Raji (cell line): ENCODE measurements around the gene CCDC137.
A peak's percentile ranks its signal among the peaks of the same experiment; 100 is the strongest.

Experiments
- POLR2A ChIP-seq: IDR thresholded peaks from 2 replicates; pipeline ENCODE4 v1.6.1; 2011; ENCODE audit warnings: low read depth, low read length, control low read depth; ENCODE audit not compliant: insufficient read depth

CCDC137 gene

DNA sequence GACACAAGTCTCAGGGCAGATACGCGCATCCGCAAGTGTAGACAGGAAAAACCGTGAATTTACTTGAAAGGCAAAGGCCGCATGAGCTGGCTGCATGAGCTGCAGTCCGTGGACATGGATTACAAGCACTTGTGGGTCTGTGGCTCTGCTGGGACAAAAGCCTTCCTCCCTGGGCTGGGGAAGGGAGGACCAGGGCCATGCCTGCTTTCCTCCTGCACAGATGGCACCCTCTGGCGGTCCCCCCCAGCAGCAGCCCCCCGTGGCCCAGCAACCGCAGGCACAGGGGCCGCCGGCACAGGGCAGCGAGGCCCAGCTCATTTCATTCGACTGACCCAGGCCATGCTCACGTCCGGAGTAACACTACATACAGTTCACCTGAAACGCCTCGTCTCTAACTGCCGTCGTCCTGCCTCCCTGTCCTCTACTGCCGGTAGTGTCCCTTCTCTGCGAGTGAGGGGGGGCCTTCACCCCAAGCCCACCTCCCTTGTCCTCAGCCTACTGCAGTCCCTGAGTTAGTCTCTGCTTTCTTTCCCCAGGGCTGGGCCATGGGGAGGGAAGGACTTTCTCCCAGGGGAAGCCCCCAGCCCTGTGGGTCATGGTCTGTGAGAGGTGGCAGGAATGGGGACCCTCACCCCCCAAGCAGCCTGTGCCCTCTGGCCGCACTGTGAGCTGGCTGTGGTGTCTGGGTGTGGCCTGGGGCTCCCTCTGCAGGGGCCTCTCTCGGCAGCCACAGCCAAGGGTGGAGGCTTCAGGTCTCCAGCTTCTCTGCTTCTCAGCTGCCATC lies 34.9 kb downstream of the CCDC137 start:
- TF ChIP-seq POLR2A, result peak; percentile 21; the same call in 1 of the 2 replicates

DNA sequence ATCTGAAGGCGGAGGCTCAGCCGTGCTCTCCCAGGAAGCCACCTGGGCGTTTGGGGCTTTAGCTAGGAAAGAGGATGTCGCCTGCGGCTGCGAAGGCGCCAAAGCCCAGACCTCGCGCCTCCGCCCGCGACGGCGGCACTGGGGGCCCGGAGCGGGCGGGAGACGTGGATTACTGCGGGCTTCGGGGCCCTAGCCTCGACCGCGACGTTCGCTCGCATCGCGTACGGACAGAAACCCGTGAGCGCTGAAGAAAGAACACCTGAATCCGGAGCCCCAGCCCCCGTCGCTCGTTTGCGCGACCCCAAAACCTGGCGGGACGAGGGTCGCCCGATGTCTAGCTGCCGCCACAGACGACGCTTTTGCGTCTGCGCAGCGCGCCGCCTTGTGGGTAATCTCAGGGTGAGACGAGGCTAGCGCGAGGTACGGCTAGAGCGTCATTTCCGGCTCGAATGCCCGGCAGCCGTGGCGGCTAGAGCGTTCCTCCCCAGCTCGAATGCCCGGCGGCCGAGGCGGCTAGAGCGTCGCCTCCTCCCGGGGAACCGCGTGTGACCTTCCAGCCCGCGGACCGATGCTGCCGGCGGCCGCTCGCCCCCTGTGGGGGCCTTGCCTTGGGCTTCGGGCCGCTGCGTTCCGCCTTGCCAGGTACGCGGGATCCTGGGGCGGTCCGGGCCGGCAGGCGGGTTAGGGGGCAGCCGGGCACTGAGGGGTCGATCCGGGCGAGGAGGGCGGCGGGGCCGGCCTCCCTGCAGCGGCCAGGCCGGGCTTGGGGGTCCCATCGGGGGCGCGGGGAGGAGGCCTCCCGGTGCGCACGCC lies 36.6 kb downstream of the CCDC137 start, which contains the start of gene MRPL12:
Gene MRPL12, plus strand, starts transcription at position 434 of the 813 bp plus-strand sequence. Its CDS starts 135 bp downstream, at position 569.
- TF ChIP-seq POLR2A, result peak; percentile 98

GRCh38 chr17:81703747-81704654 lies 37.5 kb downstream of the CCDC137 start:
- no peak for TF ChIP-seq POLR2A

DNA sequence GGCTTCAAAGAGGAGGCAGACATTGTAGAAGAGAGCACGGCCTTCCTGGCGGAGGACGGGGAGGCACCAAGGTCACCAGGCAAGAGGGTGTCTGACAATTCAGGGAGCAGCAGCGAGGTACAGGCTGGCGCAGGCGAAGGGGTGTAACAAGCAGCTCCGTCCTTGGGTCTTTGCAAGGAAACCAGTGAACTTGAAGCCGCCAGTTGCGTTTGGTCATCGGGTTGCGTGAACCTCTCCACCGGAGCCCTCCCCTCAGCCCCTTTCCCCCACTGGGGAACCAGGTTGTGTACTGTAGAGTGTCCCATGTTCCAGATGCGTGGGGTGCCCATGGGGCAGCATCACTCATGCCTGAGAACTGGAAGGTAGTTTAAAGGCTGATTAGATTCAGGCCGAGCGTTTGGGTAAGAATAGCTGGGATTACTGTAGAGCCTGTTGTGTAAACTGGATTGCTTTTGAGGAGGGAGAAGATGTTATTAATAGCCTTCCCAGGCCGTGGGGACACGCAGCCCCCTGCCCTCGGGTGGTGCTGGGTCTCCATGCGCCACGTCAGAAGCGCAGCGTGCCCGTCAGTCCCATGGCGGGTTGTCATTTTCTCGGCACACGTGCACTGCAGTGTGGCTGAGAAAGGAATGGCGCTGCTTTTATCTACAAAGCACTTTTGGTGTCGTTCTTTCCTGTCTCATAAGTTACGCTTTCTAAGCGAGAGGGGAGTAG lies 39.1 kb downstream of the CCDC137 start:
- TF ChIP-seq POLR2A, result no peak

DNA sequence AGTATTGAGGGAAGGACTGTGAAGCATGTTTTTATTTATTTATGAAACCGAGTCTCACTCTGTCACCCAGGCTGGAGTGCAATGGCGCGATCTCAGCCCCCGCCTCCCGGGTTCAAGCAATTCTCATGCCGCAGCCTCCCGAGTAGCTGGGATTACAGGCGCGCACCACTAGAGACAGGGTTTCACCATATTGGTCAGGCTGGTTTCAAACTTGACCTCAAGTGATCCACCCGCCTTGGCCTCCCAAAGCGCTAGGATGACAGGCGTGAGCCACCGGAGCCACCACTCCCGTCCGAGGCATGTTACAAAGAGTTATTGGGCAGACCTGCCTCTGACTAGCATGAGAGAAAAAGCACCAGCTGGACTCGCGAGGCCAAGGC lies 39.7 kb downstream of the CCDC137 start:
- no peak for TF ChIP-seq POLR2A

- no peak for TF ChIP-seq POLR2A
Observed at GRCh38 chr17:81706757-81707624, 40.5 kb downstream of the CCDC137 start.

- 0 out of 2 replicates have a peak, but pooled peaks have one; percentile 3 for TF ChIP-seq POLR2A
Observed at GRCh38 chr17:81707725-81708646, 41.4 kb downstream of the CCDC137 start.

- 0 out of 2 replicates have a peak, but pooled peaks have one; percentile 5 for TF ChIP-seq POLR2A
Observed at GRCh38 chr17:81708739-81709185, 42.2 kb downstream of the CCDC137 start.

DNA sequence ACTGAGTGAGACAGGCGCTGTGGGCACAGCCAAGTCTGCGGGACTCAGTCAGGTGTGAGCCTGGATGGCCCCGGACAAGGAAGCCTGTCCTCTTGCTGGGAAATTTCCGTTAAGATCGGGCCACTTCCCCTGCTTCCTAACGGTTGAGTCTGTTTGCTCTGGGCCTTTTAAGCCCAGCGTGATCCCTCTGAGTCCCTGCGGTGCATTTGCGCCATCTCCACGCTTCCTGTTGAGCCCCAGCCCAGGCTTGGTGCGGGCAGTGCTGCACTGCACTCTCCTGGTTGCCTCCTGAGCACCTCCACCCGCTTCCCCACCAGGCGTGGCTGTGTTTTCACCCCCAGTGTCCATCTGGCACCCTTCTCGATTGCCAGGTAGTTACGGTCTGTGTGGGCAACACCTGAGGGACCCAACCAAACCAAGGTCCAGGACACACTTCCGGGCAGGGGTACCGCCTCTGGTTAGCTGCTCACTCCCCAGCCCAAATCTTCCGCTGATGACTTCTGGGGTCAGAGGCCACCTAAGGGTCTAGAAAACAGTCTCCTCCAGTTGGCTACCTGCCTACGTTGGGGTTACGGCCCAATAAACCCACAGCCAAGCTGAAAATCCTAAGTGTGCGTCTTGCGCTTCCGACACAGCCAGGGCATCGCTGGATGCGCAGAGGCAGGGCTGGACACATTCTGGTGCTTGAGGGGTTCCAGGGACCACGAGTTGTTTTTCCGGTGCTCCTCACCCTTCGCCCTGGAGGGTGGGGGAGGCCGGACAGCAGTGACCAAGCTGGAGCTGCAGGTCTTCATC lies 44.2 kb downstream of the CCDC137 start:
- TF ChIP-seq POLR2A, result peak; percentile 43; the same call in 1 of the 2 replicates

GRCh38 chr17:81711814-81712467 lies 45.4 kb downstream of the CCDC137 start, which contains the start of gene SLC25A10:
SLC25A10 (plus strand) TSS chr17:81712284; CDS start chr17:81712427, 143 bp downstream.
- peak; percentile 53; the same call in 1 of the 2 replicates for TF ChIP-seq POLR2A
